Kasumi-1 (cell line): ENCODE results near the gene DLG4.
"Not testable (repeated sequence)": the region's sequence is repeated elsewhere in the genome, so short reads cannot be mapped to it uniquely, and the experiment has no call there.

Experiments used
- DNase-seq, 2 experiments: peaks; one replicate each; lab custom pipeline; 2025; lab: John Stamatoyannopoulos, UW

The DLG4 gene

GRCh38 chr17:7184091-7184488, 35.5 kb downstream of the DLG4 start:
- DNase-seq, result no peak

GRCh38 chr17:7183433-7184090, 36.1 kb downstream of the DLG4 start:
- no peak for DNase-seq

- not testable (repeated sequence) for DNase-seq
Measured at GRCh38 chr17:7182101-7182500, 37.5 kb downstream of the DLG4 start.

GRCh38 chr17:7179317-7180254, 40.0 kb downstream of the DLG4 start, which contains the start of gene ASGR1:
TSS of gene ASGR1 (minus strand) at chr17:7179370. CDS start at chr17:7178563, 807 bp downstream.
- DNase-seq, result no peak

GRCh38 chr17:7178973-7179316, 40.7 kb downstream of the DLG4 start:
- no peak for DNase-seq

- no peak for DNase-seq
Measured at GRCh38 chr17:7177954-7178477, 41.6 kb downstream of the DLG4 start.

GRCh38 chr17:7177191-7177953, 42.3 kb downstream of the DLG4 start:
- DNase-seq, result peak; percentile 22 to 38

GRCh38 chr17:7176841-7177190, 42.8 kb downstream of the DLG4 start:
- DNase-seq, result no peak

- no peak for DNase-seq
Measured at GRCh38 chr17:7176107-7176840, 43.4 kb downstream of the DLG4 start.

- DNase-seq, result no peak
Measured at GRCh38 chr17:7175330-7175733, 44.3 kb downstream of the DLG4 start.

- DNase-seq, result no peak
Measured at GRCh38 chr17:7174603-7175326, 44.9 kb downstream of the DLG4 start.

GRCh38 chr17:7173687-7174602, 45.7 kb downstream of the DLG4 start:
- DNase-seq, result peak; percentile 64 to 72

- DNase-seq, result not testable (repeated sequence)
Measured at GRCh38 chr17:7172522-7173191, 47.0 kb downstream of the DLG4 start.

- DNase-seq, result not testable (repeated sequence)
Measured at GRCh38 chr17:7169565-7169908, 50.1 kb downstream of the DLG4 start.

- not testable (repeated sequence) for DNase-seq
Measured at GRCh38 chr17:7168841-7169564, 50.6 kb downstream of the DLG4 start.

- no peak for DNase-seq
Measured at GRCh38 chr17:7167832-7168231, 51.8 kb downstream of the DLG4 start.

GRCh38 chr17:7166873-7167272, 52.8 kb downstream of the DLG4 start:
- no peak for DNase-seq

- not testable (repeated sequence) for DNase-seq
Measured at GRCh38 chr17:7159571-7159970, 60.1 kb downstream of the DLG4 start.

- not testable (repeated sequence) for DNase-seq
Measured at GRCh38 chr17:7158424-7158823, 61.2 kb downstream of the DLG4 start.
